PFSK-1 (cell line): Measurements from ENCODE around the gene LYL1.

Source experiments
- POLR2AphosphoS5 ChIP-seq: IDR thresholded peaks from 2 replicates; pipeline ENCODE4 v1.6.1; 2012; ENCODE audit warnings: low read depth, mild to moderate bottlenecking, control low read depth, low read length, moderate library complexity
- SIN3A ChIP-seq: IDR thresholded peaks from 2 replicates; pipeline ENCODE4 v1.6.1; 2012; ENCODE audit warnings: mild to moderate bottlenecking, low read length, moderate library complexity, borderline replicate concordance; ENCODE audit not compliant: insufficient read depth
- TAF1 ChIP-seq: IDR thresholded peaks from 2 replicates; pipeline ENCODE4 v1.6.1; 2012; ENCODE audit warnings: low read length, control low read depth, borderline replicate concordance; ENCODE audit not compliant: insufficient read depth
- TF ChIP-seq, protein P1 (sequence below), 2 experiments: IDR thresholded peaks; 2 replicates each; pipeline versions ENCODE4 v1.6.1 to v1.8.0; 2011 to 2012; ENCODE audit warnings: low read depth in 2 of 2, low read length in 2 of 2, control low read depth in 1 of 2, inconsistent platforms in 1 of 2, mild to moderate bottlenecking in 1 of 2, moderate library complexity in 1 of 2; ENCODE audit not compliant: insufficient read depth in 1 of 2

DNA sequence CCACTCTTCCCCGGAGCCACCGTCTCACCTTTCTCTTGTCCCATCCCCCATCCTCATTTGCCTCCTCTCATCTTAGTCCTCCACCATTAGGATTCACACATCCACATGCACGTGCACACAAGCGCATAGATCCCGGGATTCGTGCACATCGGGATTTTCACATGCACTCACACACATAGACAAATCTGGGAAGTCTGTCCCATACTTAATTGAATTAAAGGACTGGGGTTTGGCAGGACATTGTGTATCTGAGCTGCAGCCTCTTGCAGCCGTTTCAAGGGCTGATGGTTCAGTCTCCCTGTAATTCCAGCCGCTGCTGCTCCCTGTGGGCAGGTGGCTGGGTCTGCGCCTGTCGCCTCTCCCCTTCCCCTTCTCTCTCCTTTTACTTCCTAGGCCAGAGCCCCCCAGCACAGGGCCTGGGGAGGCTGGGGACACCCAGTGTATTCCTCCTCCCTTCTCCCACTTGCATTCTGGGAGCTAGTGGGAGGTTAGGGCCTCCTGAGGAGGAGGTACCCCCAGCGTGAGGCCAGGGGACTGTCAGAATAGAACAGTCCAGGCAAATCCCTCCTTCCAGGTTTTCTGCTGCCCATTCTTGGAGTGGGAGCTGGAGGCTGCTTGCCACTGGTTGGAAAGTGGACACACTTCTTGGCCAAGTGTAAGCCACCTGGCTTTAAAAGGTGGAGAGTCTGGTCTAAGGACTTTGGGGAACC, 43.6 kb downstream of the LYL1 start:
- TF ChIP-seq POLR2AphosphoS5 (no peak), SIN3A (no peak), TAF1 (no peak)
- TF ChIP-seq, protein P1, sequence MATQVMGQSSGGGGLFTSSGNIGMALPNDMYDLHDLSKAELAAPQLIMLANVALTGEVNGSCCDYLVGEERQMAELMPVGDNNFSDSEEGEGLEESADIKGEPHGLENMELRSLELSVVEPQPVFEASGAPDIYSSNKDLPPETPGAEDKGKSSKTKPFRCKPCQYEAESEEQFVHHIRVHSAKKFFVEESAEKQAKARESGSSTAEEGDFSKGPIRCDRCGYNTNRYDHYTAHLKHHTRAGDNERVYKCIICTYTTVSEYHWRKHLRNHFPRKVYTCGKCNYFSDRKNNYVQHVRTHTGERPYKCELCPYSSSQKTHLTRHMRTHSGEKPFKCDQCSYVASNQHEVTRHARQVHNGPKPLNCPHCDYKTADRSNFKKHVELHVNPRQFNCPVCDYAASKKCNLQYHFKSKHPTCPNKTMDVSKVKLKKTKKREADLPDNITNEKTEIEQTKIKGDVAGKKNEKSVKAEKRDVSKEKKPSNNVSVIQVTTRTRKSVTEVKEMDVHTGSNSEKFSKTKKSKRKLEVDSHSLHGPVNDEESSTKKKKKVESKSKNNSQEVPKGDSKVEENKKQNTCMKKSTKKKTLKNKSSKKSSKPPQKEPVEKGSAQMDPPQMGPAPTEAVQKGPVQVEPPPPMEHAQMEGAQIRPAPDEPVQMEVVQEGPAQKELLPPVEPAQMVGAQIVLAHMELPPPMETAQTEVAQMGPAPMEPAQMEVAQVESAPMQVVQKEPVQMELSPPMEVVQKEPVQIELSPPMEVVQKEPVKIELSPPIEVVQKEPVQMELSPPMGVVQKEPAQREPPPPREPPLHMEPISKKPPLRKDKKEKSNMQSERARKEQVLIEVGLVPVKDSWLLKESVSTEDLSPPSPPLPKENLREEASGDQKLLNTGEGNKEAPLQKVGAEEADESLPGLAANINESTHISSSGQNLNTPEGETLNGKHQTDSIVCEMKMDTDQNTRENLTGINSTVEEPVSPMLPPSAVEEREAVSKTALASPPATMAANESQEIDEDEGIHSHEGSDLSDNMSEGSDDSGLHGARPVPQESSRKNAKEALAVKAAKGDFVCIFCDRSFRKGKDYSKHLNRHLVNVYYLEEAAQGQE (IDR thresholded peaks at IDR 0.05; ENCODE audit: insufficient read depth in 1 of 2, low read depth in 2 of 2, low read length in 2 of 2): no peak
